Activated CD4-positive, alpha-beta memory T cell treated with anti-CD3 and anti-CD28 coated beads, Interleukin-2, amount 10 ng/mL, durations not matched to agents 7 days and 5 days (primary cell): ENCODE data around the gene MORC2. TPM values are rescaled to one million over a fixed set of nuclear protein-coding genes. Genes with fewer than 3 reads are reported as not detected.

Source experiments
- CTCF ChIA-PET: fragments of 350-600 bp; sonication (Branson Sonifier 250); formaldehyde crosslinking; loops from one replicate; lab custom pipeline; 2021; ENCODE audit warnings: antibody characterized with exemption, inconsistent platforms; lab: Charles Lee
- POLR2A ChIA-PET: fragments of 350-600 bp; sonication (Branson Sonifier 250); formaldehyde crosslinking; loops from one replicate; lab custom pipeline; 2021; ENCODE audit warnings: antibody characterized with exemption; lab: Charles Lee
- DNase-seq: peaks from one replicate; pipeline ENCODE4 v3.0.0-alpha.2; 2020
- H3K27ac Mint-ChIP-seq: one replicate; pipeline ENCODE4 v1.8.0; 2021; ENCODE audit warnings: mild to moderate bottlenecking, mixed read lengths
- H3K27me3 Mint-ChIP-seq: one replicate; pipeline ENCODE4 v1.8.0; 2021; ENCODE audit warnings: mixed read lengths
- H3K36me3 Mint-ChIP-seq: one replicate; pipeline ENCODE4 v1.8.0; 2021; ENCODE audit warnings: low read depth, mixed read lengths
- H3K4me1 Mint-ChIP-seq: one replicate; pipeline ENCODE4 v1.8.0; 2021; ENCODE audit warnings: mixed read lengths
- H3K4me3 Mint-ChIP-seq: one replicate; pipeline ENCODE4 v1.8.0; 2021; ENCODE audit warnings: mild to moderate bottlenecking, mixed read lengths
- H3K9me3 Mint-ChIP-seq: one replicate; pipeline ENCODE4 v1.8.0; 2021; ENCODE audit warnings: mixed read lengths
- total RNA-seq, 2 experiments: library from RNA; stranded (reverse); gene quantifications; one replicate each; pipeline ENCODE4 v1.2.3, GENCODE V29; 2021

Gene MORC2
- 10 to 100 TPM; 39.7 to 40.2 TPM for total RNA-seq

DNA sequence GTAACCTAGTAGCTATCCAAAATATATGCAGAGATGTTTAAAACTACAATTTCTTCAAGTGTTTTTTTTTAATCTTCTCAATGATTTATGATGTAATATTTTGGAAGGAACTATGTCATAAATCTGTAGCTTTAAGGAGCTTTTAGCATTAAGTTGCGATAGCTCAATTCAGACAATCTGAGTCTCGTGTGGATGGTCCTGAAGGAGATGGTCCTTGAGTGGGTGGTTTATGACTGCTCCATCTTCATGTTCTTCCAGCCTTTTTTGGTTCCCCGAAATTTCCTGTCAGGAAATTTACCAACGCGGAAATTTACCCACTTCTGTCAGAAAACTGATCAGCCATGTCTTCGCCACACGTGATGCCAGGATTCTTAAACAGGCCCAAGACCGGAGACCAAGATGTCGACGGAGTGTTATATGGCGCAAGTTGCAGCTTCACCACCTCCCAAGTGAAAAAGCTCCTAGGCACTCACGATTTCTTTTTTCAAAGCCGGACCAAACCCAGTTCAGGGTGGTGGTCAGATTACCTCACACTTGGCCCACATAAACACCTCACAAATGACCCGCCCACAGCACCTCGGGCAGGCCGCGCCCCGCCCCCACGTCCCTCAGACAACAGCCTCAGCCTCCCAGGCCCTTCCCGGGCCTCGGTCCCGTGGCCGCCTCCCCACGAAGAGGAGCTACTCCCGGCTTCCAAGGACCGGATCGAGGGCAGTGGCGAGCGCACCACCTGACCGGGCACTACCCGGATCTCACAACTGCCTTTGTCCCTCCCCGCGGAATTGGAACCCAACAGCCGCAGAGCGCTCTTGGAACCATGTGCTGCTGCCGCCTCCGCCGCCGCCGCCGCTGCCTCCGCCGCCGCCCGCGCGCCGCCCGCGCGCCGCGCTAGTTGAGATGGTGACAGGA is at the start of gene MORC2:
Gene MORC2, minus strand, starts transcription at position 760 of the 909 bp plus-strand sequence. CDS start 885 bp downstream, outside the sequence.
- H3K4me1 Mint-ChIP-seq = peaks cover 65% of the 10 kb centered on the region
- H3K4me3 Mint-ChIP-seq = peak within 1 kb of the TSS; percentile 95
- ChIA-PET POLR2A (interaction anchor here (0.6 to 3.7 kb wide), 30 partner anchors 10 to 1507 kb away, joined by 3 to 45 read pairs (median 5); partner anchors contain the start of genes DRG1, FBXO7, LIMK2 and PATZ1), CTCF (interaction anchor here (0.6 to 3.1 kb wide), 11 partner anchors 12 to 335 kb away, joined by 3 to 24 read pairs (median 7); no protein-coding TSS in a partner anchor)
- peaks cover 73% of the 10 kb centered on the region for H3K36me3 Mint-ChIP-seq
- peak within 1 kb of the TSS; percentile 94 for H3K27ac Mint-ChIP-seq
- peaks cover 24% of the 10 kb centered on the region for H3K9me3 Mint-ChIP-seq
- no peaks in the 10 kb centered on the region for H3K27me3 Mint-ChIP-seq
- no peak for DNase-seq

DNA sequence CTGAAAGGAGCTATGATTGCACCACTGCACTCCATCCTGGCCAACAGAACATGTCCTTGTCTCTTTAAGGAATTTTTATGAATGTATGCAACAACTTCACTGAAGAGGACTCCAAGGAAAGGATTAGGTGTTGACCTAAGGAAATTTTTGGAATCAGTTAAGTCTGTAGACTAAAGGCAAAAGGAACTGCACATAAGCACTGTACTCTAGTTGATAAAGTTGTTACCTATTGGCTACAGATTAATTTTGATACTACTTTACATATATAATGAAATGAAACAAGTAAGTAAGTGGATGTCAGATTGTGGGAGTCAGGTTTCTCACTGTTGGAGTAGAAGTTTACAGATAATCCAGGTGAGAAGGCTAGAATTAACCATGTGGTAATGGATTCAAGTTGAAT is 37.0 kb upstream of the MORC2 start:
- peaks cover 3% of the 10 kb centered on the region for H3K9me3 Mint-ChIP-seq
- no peaks in the 10 kb centered on the region for H3K36me3 Mint-ChIP-seq
- no peaks in the 10 kb centered on the region for H3K4me1 Mint-ChIP-seq
- ChIA-PET CTCF (no interaction called here), POLR2A (no interaction called here)
- DNase-seq = no peak
- H3K27me3 Mint-ChIP-seq = peaks cover 6% of the 10 kb centered on the region
- no peak overlapping the region for H3K27ac Mint-ChIP-seq
- no peak overlapping the region for H3K4me3 Mint-ChIP-seq

DNA sequence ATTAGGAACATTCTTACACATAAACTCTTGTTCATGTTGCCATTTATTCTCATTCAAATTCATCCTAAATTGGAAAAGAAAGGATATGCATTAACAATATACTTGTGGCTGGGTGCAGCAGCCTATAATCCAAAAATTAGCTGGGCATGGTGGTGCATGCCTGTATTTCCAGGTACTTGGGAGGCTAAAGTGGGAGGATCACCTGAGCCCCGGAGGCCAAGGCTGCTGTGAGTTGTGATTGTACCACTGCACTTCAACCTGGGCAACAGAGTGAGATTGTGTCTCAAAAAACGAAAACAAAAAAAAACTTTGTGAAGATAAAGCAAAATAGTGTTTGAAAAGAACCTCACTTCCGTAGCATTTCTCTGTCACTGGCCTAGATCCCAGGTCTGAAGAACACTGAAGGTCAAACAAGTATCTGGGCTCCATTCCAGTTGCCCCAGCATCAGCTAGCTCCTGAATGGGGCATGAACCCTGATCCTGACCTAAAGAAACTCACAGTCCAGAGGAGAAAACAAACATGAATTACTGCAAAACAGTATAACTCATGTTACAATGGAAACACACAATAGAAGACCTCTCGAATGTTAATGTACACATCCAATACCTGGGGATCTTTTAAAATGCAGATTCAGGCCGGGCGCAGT is 32.7 kb upstream of the MORC2 start:
- Mint-ChIP-seq H3K27ac (no peak overlapping the region), H3K27me3 (peaks cover 6% of the 10 kb centered on the region), H3K9me3 (no peaks in the 10 kb centered on the region), H3K36me3 (no peaks in the 10 kb centered on the region), H3K4me1 (no peaks in the 10 kb centered on the region), H3K4me3 (no peak overlapping the region)
- CTCF ChIA-PET = no interaction called here
- no peak for DNase-seq
- POLR2A ChIA-PET = no interaction called here

DNA sequence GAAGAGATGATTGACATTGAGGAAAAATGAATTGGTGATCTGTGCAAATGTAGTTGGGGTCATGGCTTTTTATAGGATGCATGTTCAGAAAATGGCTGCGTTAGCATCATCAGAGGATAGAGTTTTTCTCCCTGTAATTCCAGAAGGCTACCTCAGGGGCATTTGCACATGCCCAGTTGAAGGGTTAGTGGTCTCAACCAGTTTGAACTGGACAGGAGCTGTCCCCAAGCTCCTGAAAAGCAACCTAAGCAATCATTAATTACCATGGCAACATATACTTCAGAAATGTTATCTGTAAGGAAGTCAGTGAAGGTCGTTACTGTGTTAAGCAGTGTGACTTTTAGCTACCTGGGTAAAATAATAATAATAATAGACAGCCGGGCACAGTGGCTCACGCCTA is 29.8 kb upstream of the MORC2 start:
- CTCF ChIA-PET = no interaction called here
- POLR2A ChIA-PET = no interaction called here
- DNase-seq = no peak
- Mint-ChIP-seq H3K4me1 (no peaks in the 10 kb centered on the region), H3K4me3 (no peak overlapping the region), H3K9me3 (no peaks in the 10 kb centered on the region), H3K36me3 (no peaks in the 10 kb centered on the region), H3K27ac (no peak overlapping the region), H3K27me3 (peaks cover 11% of the 10 kb centered on the region)

DNA sequence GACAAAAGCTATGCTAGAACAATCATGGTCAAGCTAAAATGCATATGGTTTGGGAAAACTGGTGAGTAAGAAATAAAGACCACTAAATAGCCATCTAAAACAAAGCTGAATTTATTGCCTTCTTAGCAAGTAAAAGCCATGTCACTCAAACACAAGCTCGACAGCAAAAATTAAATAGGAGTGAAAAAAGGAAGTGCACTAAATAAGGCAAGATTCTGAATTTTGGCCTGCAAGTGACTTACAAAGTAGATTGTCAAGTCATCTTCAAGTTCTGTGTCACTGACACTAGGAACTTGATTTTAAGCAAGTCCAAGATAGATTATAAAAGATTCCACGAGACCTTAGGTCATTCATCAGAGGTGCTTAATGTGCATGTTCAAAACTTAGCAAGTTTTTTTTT is 27.9 kb upstream of the MORC2 start:
- H3K4me1 Mint-ChIP-seq = no peaks in the 10 kb centered on the region
- H3K36me3 Mint-ChIP-seq = no peaks in the 10 kb centered on the region
- H3K27me3 Mint-ChIP-seq = peaks cover 9% of the 10 kb centered on the region
- no peak overlapping the region for H3K4me3 Mint-ChIP-seq
- no peak overlapping the region for H3K27ac Mint-ChIP-seq
- no peak for DNase-seq
- peaks cover 2% of the 10 kb centered on the region for H3K9me3 Mint-ChIP-seq
- POLR2A ChIA-PET = interaction anchor here (0.7 kb wide), 1 partner anchor 19 kb away, joined by 3 read pairs; no protein-coding TSS in a partner anchor
- CTCF ChIA-PET = interaction anchor here (0.7 kb wide), 1 partner anchor 36 kb away, joined by 3 read pairs; no protein-coding TSS in a partner anchor

DNA sequence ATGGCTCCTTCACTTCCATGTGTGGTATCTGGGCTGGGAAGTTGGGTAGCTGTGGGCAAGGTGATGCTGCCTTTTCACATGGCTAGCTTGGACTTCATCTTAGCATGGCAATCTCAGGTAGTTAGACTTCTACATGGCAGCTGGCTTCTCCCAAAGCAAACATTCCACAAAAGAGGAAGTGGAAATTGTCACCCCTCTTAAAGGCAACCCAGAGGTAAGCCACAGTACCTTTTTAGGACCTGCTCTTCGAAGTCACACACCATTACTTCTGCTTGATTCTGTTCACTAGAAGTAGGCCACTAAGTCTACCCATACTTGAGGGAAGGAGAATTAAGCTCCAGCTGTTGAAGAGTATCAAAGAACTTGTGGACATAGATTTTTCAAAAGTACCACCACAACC is 26.4 kb upstream of the MORC2 start:
- Mint-ChIP-seq H3K9me3 (peaks cover 2% of the 10 kb centered on the region), H3K4me1 (no peaks in the 10 kb centered on the region), H3K36me3 (no peaks in the 10 kb centered on the region), H3K27ac (no peak overlapping the region), H3K4me3 (no peak overlapping the region), H3K27me3 (peaks cover 9% of the 10 kb centered on the region)
- POLR2A ChIA-PET = no interaction called here
- CTCF ChIA-PET = no interaction called here
- no peak for DNase-seq

DNA sequence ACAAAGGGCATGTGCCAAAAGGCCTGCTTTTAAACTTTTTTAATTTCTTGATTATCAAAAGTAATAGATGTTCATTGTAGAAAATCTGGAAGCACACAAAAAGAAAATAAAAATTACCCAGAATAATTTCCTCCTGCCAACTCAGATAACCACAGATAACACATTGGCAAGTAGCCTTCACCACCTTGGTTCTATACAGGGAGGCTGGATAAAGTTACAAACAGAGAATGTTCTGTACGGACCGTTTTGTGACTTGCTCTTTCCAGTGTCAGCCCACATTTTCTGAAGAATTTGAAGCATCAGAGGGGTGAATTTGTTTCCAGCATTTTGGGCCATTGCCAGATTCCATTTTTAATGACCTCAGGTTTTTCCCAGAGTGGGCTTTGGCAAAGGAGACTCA is 24.0 kb upstream of the MORC2 start:
- no peaks in the 10 kb centered on the region for H3K36me3 Mint-ChIP-seq
- peaks cover 5% of the 10 kb centered on the region for H3K9me3 Mint-ChIP-seq
- CTCF ChIA-PET = no interaction called here
- POLR2A ChIA-PET = no interaction called here
- peaks cover 11% of the 10 kb centered on the region for H3K27me3 Mint-ChIP-seq
- DNase-seq = no peak
- H3K4me3 Mint-ChIP-seq = no peak overlapping the region
- H3K27ac Mint-ChIP-seq = no peak overlapping the region
- no peaks in the 10 kb centered on the region for H3K4me1 Mint-ChIP-seq

DNA sequence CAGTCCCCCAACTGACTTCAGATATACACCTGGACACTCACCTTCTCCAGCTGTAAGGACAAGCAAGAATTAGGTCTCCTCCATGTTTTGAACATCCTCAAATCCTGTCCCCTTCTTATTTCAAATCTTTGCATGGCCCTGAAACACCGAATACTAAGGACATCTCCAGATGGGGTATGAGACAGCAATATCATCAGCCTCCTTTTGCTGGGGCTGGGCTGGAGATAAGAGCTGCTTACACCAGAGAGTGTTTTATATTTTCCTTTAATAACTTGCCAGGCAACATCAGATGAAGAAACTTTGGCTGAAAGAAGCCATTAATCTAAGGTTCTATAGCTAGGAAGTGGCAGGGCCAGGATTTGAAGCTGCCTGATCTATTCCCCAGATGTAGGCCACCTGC is 22.1 kb upstream of the MORC2 start:
- H3K4me1 Mint-ChIP-seq = no peaks in the 10 kb centered on the region
- H3K9me3 Mint-ChIP-seq = peaks cover 5% of the 10 kb centered on the region
- H3K27ac Mint-ChIP-seq = no peak overlapping the region
- H3K36me3 Mint-ChIP-seq = no peaks in the 10 kb centered on the region
- peaks cover 11% of the 10 kb centered on the region for H3K27me3 Mint-ChIP-seq
- POLR2A ChIA-PET = no interaction called here
- CTCF ChIA-PET = no interaction called here
- DNase-seq = no peak
- no peak overlapping the region for H3K4me3 Mint-ChIP-seq

DNA sequence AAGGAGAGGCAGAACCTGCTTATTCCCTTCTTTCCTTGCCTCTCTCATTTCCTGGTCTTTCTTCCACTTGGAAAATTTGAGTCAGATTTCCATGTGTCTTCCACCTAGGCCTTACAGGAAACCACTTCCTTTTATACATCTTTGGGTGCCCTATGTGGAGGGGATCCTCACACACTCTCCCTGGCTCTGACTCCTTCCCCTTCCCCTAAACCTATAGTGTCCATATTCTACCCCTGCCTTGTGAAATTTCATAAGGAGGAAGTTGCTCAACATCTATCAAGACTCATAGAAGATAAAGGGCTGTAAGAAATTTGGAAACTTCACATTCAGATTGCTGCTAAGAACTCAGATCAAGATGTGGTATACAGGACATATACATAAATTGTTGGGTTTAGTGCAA is 20.9 kb upstream of the MORC2 start:
- H3K4me1 Mint-ChIP-seq = no peaks in the 10 kb centered on the region
- H3K36me3 Mint-ChIP-seq = no peaks in the 10 kb centered on the region
- H3K4me3 Mint-ChIP-seq = no peak overlapping the region
- H3K9me3 Mint-ChIP-seq = peaks cover 8% of the 10 kb centered on the region
- ChIA-PET POLR2A (no interaction called here), CTCF (no interaction called here)
- H3K27me3 Mint-ChIP-seq = peaks cover 9% of the 10 kb centered on the region
- no peak for DNase-seq
- no peak overlapping the region for H3K27ac Mint-ChIP-seq

DNA sequence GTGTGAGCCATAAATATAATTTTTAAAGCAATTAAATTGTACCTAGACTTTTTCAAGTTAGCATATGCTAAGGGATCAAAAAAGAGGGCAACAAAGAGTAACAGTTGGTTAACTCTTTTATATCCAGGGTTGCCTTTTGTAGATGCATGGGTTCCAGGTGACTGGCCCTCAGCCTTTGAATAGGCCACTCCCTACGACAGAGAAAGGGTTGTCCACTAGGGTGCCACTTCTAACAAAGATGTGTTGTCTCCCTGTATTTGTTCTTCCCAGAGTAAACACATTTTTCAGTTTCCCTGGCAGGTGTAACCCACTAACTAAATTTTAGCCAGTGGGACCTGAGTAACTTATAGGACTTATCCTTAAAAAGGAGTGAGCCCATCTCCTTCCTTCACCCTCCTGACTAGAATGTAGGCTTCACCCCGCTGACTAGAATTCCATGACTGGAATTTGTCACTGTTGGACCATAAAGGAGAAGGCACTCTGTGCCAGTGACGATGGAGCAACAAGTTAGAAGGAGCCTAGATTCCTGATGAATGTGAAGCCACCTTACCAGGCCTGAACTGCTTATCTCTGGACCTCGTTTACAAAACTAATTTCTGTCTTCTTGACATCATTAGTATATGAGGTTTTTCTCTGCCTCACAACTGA is 17.1 kb upstream of the MORC2 start:
- H3K36me3 Mint-ChIP-seq = no peaks in the 10 kb centered on the region
- H3K9me3 Mint-ChIP-seq = peaks cover 15% of the 10 kb centered on the region
- ChIA-PET CTCF (no interaction called here), POLR2A (no interaction called here)
- H3K4me1 Mint-ChIP-seq = no peaks in the 10 kb centered on the region
- DNase-seq = no peak
- H3K27ac Mint-ChIP-seq = no peak overlapping the region
- no peak overlapping the region for H3K4me3 Mint-ChIP-seq
- H3K27me3 Mint-ChIP-seq = peaks cover 5% of the 10 kb centered on the region

DNA sequence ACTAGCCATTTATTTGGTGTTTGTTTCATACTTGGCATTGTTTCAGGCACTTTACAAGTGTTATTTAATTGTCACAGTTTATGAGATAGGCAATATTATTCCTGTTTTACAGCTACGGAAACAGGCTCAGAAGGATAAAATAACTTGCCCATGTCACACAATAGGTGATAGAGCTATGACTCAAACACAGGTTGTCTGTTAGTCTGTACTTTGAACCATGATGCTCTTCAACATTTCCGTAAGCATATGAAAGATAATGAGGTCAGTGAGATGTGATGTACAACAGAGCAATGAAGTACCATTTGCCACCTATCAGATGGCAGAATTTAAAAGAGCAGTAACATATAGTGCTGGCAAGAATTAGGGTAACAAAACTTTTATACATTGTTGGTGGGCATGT is 15.7 kb upstream of the MORC2 start:
- Mint-ChIP-seq H3K27me3 (peaks cover 5% of the 10 kb centered on the region), H3K4me1 (peaks cover 5% of the 10 kb centered on the region), H3K36me3 (peaks cover 6% of the 10 kb centered on the region), H3K27ac (no peak overlapping the region), H3K4me3 (no peak overlapping the region), H3K9me3 (peaks cover 20% of the 10 kb centered on the region)
- DNase-seq = no peak
- ChIA-PET CTCF (no interaction called here), POLR2A (no interaction called here)

DNA sequence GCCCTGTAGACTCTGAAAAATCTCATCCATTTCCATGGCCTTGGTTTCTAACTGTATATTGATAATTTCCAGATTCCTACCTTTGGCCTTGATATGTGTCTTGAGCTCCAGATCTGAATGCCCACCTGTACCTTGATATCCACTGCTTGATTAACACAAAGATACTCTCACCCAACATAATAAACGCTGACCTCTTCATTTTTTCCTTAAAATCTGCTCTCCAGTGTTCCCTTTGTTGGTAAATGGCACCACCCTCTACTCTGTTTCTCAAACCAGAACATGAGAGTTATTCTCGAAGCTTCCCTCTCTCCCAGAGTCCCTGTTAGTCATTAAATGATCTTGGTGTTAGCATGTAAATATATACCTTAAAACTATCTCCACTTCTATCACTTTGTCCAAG is 13.9 kb upstream of the MORC2 start:
- CTCF ChIA-PET = interaction anchor here (0.8 kb wide), 1 partner anchor 81 kb away, joined by 3 read pairs; no protein-coding TSS in a partner anchor
- Mint-ChIP-seq H3K27ac (no peak overlapping the region), H3K9me3 (peaks cover 29% of the 10 kb centered on the region), H3K27me3 (peaks cover 2% of the 10 kb centered on the region), H3K36me3 (peaks cover 19% of the 10 kb centered on the region), H3K4me3 (no peak overlapping the region), H3K4me1 (peaks cover 17% of the 10 kb centered on the region)
- POLR2A ChIA-PET = no interaction called here
- no peak for DNase-seq

DNA sequence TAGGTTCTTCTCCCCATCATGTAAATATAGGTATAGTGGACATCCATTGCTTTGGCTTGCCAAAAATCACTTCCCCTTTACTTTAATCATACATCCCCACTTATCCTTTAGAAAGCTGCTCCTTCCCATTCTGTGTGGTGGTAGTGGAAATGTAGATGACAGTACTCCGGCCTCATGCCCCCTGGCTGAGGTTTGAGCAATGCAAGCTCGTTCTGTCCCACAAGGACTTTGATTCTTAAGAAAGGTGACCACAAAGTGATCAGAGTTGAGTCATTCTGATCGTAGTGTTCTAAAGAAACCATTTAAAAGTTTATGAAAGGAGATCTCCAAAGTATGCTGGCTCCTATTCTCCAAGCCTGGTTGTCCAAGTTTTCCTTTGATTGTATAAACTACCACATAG is 11.4 kb upstream of the MORC2 start:
- ChIA-PET CTCF (interaction anchor here (2.1 kb wide), 1 partner anchor 10 kb away, joined by 8 read pairs; the partner anchor contains the start of genes MORC2 and TUG1), POLR2A (interaction anchor here (1.4 to 1.7 kb wide), 2 partner anchors 11 to 12 kb away, joined by 4 to 5 read pairs; partner anchors contain the start of gene TUG1)
- DNase-seq = no peak
- no peak overlapping the region for H3K4me3 Mint-ChIP-seq
- H3K4me1 Mint-ChIP-seq = peaks cover 23% of the 10 kb centered on the region
- H3K9me3 Mint-ChIP-seq = peaks cover 53% of the 10 kb centered on the region
- H3K36me3 Mint-ChIP-seq = peaks cover 45% of the 10 kb centered on the region
- no peak overlapping the region for H3K27ac Mint-ChIP-seq
- H3K27me3 Mint-ChIP-seq = peaks cover 2% of the 10 kb centered on the region
